T-helper 2 cell treated with Interferon-gamma antibody and Interleukin-4, amounts not matched to agents 5 μg/mL and 100 μg/mL, for 36 hours (primary cell): ENCODE results near the gene ZNF107.
"Not testable (repeated sequence)": the region's sequence is repeated elsewhere in the genome, so short reads cannot be mapped to it uniquely, and the experiment has no call there.

ENCODE experiments used
- DNase-seq: peaks from one replicate; pipeline ENCODE4 v3.0.0; 2021; ENCODE audit warnings: low spot score
- H3K27ac Mint-ChIP-seq: one replicate; pipeline ENCODE4 v1.8.0; 2021; ENCODE audit warnings: mild to moderate bottlenecking, mixed read lengths
- H3K27me3 Mint-ChIP-seq: one replicate; pipeline ENCODE4 v1.8.0; 2021; ENCODE audit warnings: low read depth, mixed read lengths
- H3K36me3 Mint-ChIP-seq: one replicate; pipeline ENCODE4 v1.8.0; 2021; ENCODE audit warnings: low read depth, mixed read lengths
- H3K4me1 Mint-ChIP-seq: one replicate; pipeline ENCODE4 v1.8.0; 2021; ENCODE audit warnings: low read depth, mixed read lengths
- H3K4me3 Mint-ChIP-seq: one replicate; pipeline ENCODE4 v1.8.0; 2022; ENCODE audit warnings: mild to moderate bottlenecking, moderate library complexity, mixed read lengths
- H3K9me3 Mint-ChIP-seq: one replicate; pipeline ENCODE4 v1.8.0; 2021; ENCODE audit warnings: mixed read lengths

Gene ZNF107

GRCh38 chr7:64729089-64729848 lies 63.3 kb downstream of the ZNF107 start:
- H3K4me3 Mint-ChIP-seq = no peak overlapping the region
- H3K27me3 Mint-ChIP-seq = no peaks in the 10 kb centered on the region
- H3K27ac Mint-ChIP-seq = no peak overlapping the region
- H3K36me3 Mint-ChIP-seq = no peaks in the 10 kb centered on the region
- no peaks in the 10 kb centered on the region for H3K4me1 Mint-ChIP-seq
- no peak for DNase-seq
- H3K9me3 Mint-ChIP-seq = peaks cover 57% of the 10 kb centered on the region

GRCh38 chr7:64733550-64734240 lies 67.8 kb downstream of the ZNF107 start:
- DNase-seq = no peak
- peaks cover 35% of the 10 kb centered on the region for H3K9me3 Mint-ChIP-seq
- no peaks in the 10 kb centered on the region for H3K36me3 Mint-ChIP-seq
- H3K4me1 Mint-ChIP-seq = no peaks in the 10 kb centered on the region
- H3K27me3 Mint-ChIP-seq = no peaks in the 10 kb centered on the region
- H3K27ac Mint-ChIP-seq = no peak overlapping the region
- no peak overlapping the region for H3K4me3 Mint-ChIP-seq

- Mint-ChIP-seq H3K9me3 (peaks cover 26% of the 10 kb centered on the region), H3K4me1 (no peaks in the 10 kb centered on the region), H3K27ac (no peak overlapping the region), H3K36me3 (no peaks in the 10 kb centered on the region), H3K4me3 (no peak overlapping the region), H3K27me3 (no peaks in the 10 kb centered on the region)
- no peak for DNase-seq
Measured at GRCh38 chr7:64736575-64736974, 70.6 kb downstream of the ZNF107 start.

GRCh38 chr7:64738403-64738802 lies 72.5 kb downstream of the ZNF107 start:
- H3K36me3 Mint-ChIP-seq, DNase-seq, H3K4me3 Mint-ChIP-seq, H3K27ac Mint-ChIP-seq, H3K27me3 Mint-ChIP-seq, H3K4me1 Mint-ChIP-seq: not testable (repeated sequence)
- H3K9me3 Mint-ChIP-seq = peaks cover 32% of the 10 kb centered on the region

- H3K4me3 Mint-ChIP-seq, DNase-seq, H3K27me3 Mint-ChIP-seq, H3K36me3 Mint-ChIP-seq, H3K4me1 Mint-ChIP-seq, H3K27ac Mint-ChIP-seq: not testable (repeated sequence)
- peaks cover 27% of the 10 kb centered on the region for H3K9me3 Mint-ChIP-seq
Measured at GRCh38 chr7:64738953-64739352, 73.0 kb downstream of the ZNF107 start.

- no peak for DNase-seq
- no peak overlapping the region for H3K27ac Mint-ChIP-seq
- no peaks in the 10 kb centered on the region for H3K36me3 Mint-ChIP-seq
- no peaks in the 10 kb centered on the region for H3K27me3 Mint-ChIP-seq
- no peaks in the 10 kb centered on the region for H3K4me1 Mint-ChIP-seq
- H3K4me3 Mint-ChIP-seq = no peak overlapping the region
- peaks cover 20% of the 10 kb centered on the region for H3K9me3 Mint-ChIP-seq
Measured at GRCh38 chr7:64744680-64745079, 78.7 kb downstream of the ZNF107 start.

- DNase-seq = no peak
- no peaks in the 10 kb centered on the region for H3K27me3 Mint-ChIP-seq
- no peak overlapping the region for H3K4me3 Mint-ChIP-seq
- H3K9me3 Mint-ChIP-seq = peaks cover 21% of the 10 kb centered on the region
- no peaks in the 10 kb centered on the region for H3K4me1 Mint-ChIP-seq
- H3K36me3 Mint-ChIP-seq = no peaks in the 10 kb centered on the region
- H3K27ac Mint-ChIP-seq = no peak overlapping the region
Measured at GRCh38 chr7:64747802-64748201, 81.9 kb downstream of the ZNF107 start.

- no peak overlapping the region for H3K27ac Mint-ChIP-seq
- H3K36me3 Mint-ChIP-seq = no peaks in the 10 kb centered on the region
- peaks cover 32% of the 10 kb centered on the region for H3K9me3 Mint-ChIP-seq
- no peaks in the 10 kb centered on the region for H3K27me3 Mint-ChIP-seq
- no peak for DNase-seq
- no peaks in the 10 kb centered on the region for H3K4me1 Mint-ChIP-seq
- no peak overlapping the region for H3K4me3 Mint-ChIP-seq
Measured at GRCh38 chr7:64753032-64753431, 87.1 kb downstream of the ZNF107 start.

GRCh38 chr7:64755865-64756264 lies 89.9 kb downstream of the ZNF107 start:
- Mint-ChIP-seq H3K27me3 (no peaks in the 10 kb centered on the region), H3K4me1 (no peaks in the 10 kb centered on the region), H3K9me3 (peaks cover 32% of the 10 kb centered on the region), H3K4me3 (no peak overlapping the region), H3K36me3 (no peaks in the 10 kb centered on the region), H3K27ac (no peak overlapping the region)
- no peak for DNase-seq

- Mint-ChIP-seq H3K4me1 (no peaks in the 10 kb centered on the region), H3K9me3 (peaks cover 19% of the 10 kb centered on the region), H3K27ac (no peak overlapping the region), H3K36me3 (peaks cover 2% of the 10 kb centered on the region), H3K27me3 (no peaks in the 10 kb centered on the region), H3K4me3 (no peak overlapping the region)
- DNase-seq = no peak
Measured at GRCh38 chr7:64758151-64758550, 92.2 kb downstream of the ZNF107 start.
